ENCODE data around the gene FAM135A. TPM values are rescaled to one million over a fixed set of nuclear protein-coding genes. Genes with fewer than 3 reads are reported as not detected.

FAM135A gene
- total and polyA plus RNA-seq, 2 of the 4 experiments (the other 2 are of a cell fraction), result 2.2 to 7.9 TPM

DNA sequence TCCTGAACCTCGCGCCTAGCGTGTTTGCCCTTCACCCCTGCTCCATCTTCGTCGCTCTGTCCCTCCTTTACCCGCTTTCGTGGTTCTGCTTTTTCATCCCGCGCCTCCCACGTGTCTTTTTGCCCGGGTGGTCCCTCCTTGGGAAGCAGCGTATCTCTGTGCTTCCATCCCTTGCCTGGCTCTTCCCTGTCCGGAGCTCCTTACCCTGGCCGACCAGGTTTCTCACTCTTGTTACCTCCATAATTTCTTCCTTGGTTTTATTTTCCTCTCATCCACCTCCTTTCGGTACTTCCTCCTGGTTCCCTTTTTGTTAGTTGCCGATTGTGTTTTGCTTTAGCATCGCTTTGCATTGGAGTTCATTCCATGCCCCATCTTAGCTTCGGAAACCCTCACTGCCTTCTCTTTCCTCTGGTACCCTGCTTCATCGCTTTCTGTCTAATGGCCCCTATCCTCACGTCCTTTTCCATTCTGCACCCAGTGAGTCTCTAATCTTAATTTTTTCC is 735 bp downstream of the FAM135A start:
- Histone ChIP-seq H4K20me1 (ENCODE audit: insufficient read depth, low read length) (no peaks in the 10 kb centered on the region), H3K9me1 (ENCODE audit: insufficient read depth, low read length) (no peaks in the 10 kb centered on the region), H3K27ac (ENCODE audit: insufficient read depth, low read length) (peak overlapping the region; percentile 81; the same call in 1 of the 2 replicates), H3K9ac (ENCODE audit: low read depth, low read length) (peak overlapping the region; percentile 87), H2BK120ac (ENCODE audit: low read depth, low read length) (no peak overlapping the region), H3K4me2 (ENCODE audit: low read depth, low read length) (peak overlapping the region; percentile 99), H3K4ac (ENCODE audit: low read depth, low read length) (peak overlapping the region; percentile 58; the same call in 1 of the 2 replicates), H2AK5ac (ENCODE audit: low read depth, low read length) (no peak overlapping the region), H3K9me3 (ENCODE audit: control insufficient read depth, insufficient read depth, low read length) (no peaks in the 10 kb centered on the region), H3K14ac (replicated peaks; ENCODE audit: low read depth, low read length) (peak overlapping the region; percentile 60; the same call in 1 of the 2 replicates), H3K36me3 (ENCODE audit: control insufficient read depth, insufficient read depth, low read length) (peaks cover 5% of the 10 kb centered on the region), H3K23ac (ENCODE audit: low read depth, low read length) (peak overlapping the region; percentile 63; the same call in 1 of the 2 replicates), H3K56ac (ENCODE audit: extremely low read depth, insufficient read depth, low read length) (no peak overlapping the region; the same call in 1 of the 2 replicates), H2BK20ac (ENCODE audit: low read depth, low read length) (no peak overlapping the region), H2BK15ac (ENCODE audit: low read depth, low read length) (no peak overlapping the region; the same call in 2 of the 3 replicates), H3K4me3 (ENCODE audit: insufficient read depth, low read depth, low read length) (peak overlapping the region; percentile 56), H4K5ac (ENCODE audit: low read depth, low read length) (peak overlapping the region; percentile 56), H4K8ac (ENCODE audit: low read depth in 2 of 2, low read length in 2 of 2) (peak overlapping the region; percentile 22 to 43; a peak in 3 of 4 replicates), H3K27me3 (ENCODE audit: control insufficient read depth, insufficient read depth, low read length) (no peaks in the 10 kb centered on the region), H3K79me1 (ENCODE audit: low read depth in 1 of 2, low read length in 2 of 2) (peaks cover 3 to 6% of the 10 kb centered on the region in 2 experiments; a peak in 1 of 4 replicates), H2AK9ac (replicated peaks; ENCODE audit: low read depth, low read length, poor library complexity) (peak overlapping the region; percentile 83), H4K91ac (ENCODE audit: insufficient read depth, low read depth, low read length) (no peak overlapping the region), H3K18ac (ENCODE audit: low read depth, low read length) (peak overlapping the region; percentile 31; the same call in 1 of the 2 replicates), H2AFZ (replicated peaks; ENCODE audit: low read length, poor library complexity) (peak overlapping the region; percentile 91), H3K4me1 (ENCODE audit: control insufficient read depth, insufficient read depth, low read length) (no peaks in the 10 kb centered on the region), H2BK5ac (ENCODE audit: low read depth, low read length, poor library complexity, severe bottlenecking) (no peak overlapping the region)
- intact Hi-C loops (cut with micrococcal nuclease), result loop anchor here (1.0 to 5.0 kb wide), 3 partner anchors 43 to 543 kb away; partner anchors contain the start of gene B3GAT2
- dilution Hi-C loops (cut with HindIII; ENCODE audit: low sequenced_read_pairs, unreplicated experiment), result no loop called here
- no TSS peak for BruUV-seq (replicated peaks)
- in situ Hi-C loops (cut with MboI; ENCODE audit: low sequenced_read_pairs), result no loop called here
- ATAC-seq (ENCODE audit: low read depth), result peak; percentile 8
- POLR2A ChIA-PET (ENCODE audit: unreplicated experiment), result no interaction called here
- DNase-seq, result no peak
- TF ChIP-seq RAD21 (IDR thresholded peaks at IDR 0.05; ENCODE audit: low read length), result no peak
- TF ChIP-seq NFE2L2 (IDR thresholded peaks at IDR 0.05; ENCODE audit: low read depth, low read length), result no peak
- no peak for TF ChIP-seq CHD1 (IDR thresholded peaks at IDR 0.05; ENCODE audit: low read depth, low read length)
- no peak for TF ChIP-seq MAFK (IDR thresholded peaks at IDR 0.05; ENCODE audit: low read depth, low read length)
- TF ChIP-seq MXI1 (IDR thresholded peaks at IDR 0.05; ENCODE audit: borderline replicate concordance, low read depth, low read length), result peak; percentile 35; the same call in 1 of the 2 replicates
- no peak for TF ChIP-seq MAZ (IDR thresholded peaks at IDR 0.05; ENCODE audit: borderline replicate concordance, low read depth, low read length)
- 1% methylated on average over 12 of the region's 20 CpGs; no CpG with 5 or more reads in 1 of the 2 experiments for WGBS, 2 experiments (ENCODE audit: extremely low coverage in 2 of 2, insufficient read length in 1 of 2)
- CTCF ChIA-PET, result no interaction called here

Measured in IMR-90 (cell line).